ENCODE results near the gene SNRPD3. TPM values are rescaled to one million over a fixed set of nuclear protein-coding genes. Genes with fewer than 3 reads are reported as not detected.

Gene SNRPD3
- total RNA-seq, 2 experiments from 2014 or later = 158 to 166 TPM

DNA sequence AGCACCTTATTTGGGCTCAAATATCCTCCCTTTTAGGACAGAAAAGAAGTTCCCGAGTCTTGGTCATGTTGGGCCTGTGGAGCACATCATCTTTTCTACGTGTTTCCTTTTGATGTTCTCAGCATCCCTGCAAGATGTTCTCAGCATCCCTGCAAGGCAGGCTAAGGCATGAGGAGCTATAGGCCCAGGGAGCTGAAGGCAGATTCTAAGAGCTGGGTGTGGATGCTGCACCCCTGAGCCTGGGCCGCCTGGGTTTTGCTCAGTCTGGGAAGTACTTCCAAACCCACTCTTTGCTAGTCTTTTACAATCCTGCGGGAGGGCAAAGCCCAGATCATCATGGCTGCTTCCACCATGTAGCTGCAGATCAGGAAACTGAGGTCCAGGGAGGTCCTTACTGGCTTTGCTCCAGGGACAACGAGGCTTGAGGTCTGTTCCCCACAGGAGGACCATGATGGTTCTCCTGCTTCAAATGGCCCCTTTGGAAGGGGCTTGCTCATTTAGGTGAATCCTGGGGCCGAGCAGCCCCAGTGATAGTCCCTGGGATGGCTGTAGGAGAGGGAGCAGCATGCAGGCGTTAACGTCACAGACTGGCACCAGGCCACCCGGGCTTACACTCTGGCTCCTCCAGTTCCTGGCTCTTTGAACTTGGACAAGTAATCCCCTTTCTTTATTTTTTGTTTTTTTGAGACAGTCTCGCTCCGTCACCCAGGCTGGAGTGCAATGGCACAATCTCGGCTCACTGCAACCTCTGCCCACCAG is 26.4 kb downstream of the SNRPD3 start:
- Mint-ChIP-seq H3K4me1 (ENCODE audit: low read depth) (no peaks in the 10 kb centered on the region), H3K9me3 (no peaks in the 10 kb centered on the region), H3K4me3 (no peak overlapping the region), H3K27me3 (ENCODE audit: low read depth) (no peaks in the 10 kb centered on the region), H3K27ac (no peak overlapping the region), H3K36me3 (ENCODE audit: low read depth) (no peaks in the 10 kb centered on the region)
- no peak for DNase-seq
- intact Hi-C loops (cut with micrococcal nuclease) = no loop called here
- CTCF ChIA-PET = no interaction called here

GRCh38 chr22:24583221-24584165 is 27.7 kb downstream of the SNRPD3 start:
- no peak overlapping the region for H3K27ac Mint-ChIP-seq
- no peaks in the 10 kb centered on the region for H3K36me3 Mint-ChIP-seq (ENCODE audit: low read depth)
- intact Hi-C loops (cut with micrococcal nuclease) = no loop called here
- CTCF ChIA-PET = no interaction called here
- DNase-seq = no peak
- no peak overlapping the region for H3K4me3 Mint-ChIP-seq
- H3K27me3 Mint-ChIP-seq (ENCODE audit: low read depth) = no peaks in the 10 kb centered on the region
- no peaks in the 10 kb centered on the region for H3K9me3 Mint-ChIP-seq
- no peaks in the 10 kb centered on the region for H3K4me1 Mint-ChIP-seq (ENCODE audit: low read depth)

- intact Hi-C loops (cut with micrococcal nuclease) = no loop called here
- Mint-ChIP-seq H3K4me3 (no peak overlapping the region), H3K36me3 (ENCODE audit: low read depth) (no peaks in the 10 kb centered on the region), H3K4me1 (ENCODE audit: low read depth) (no peaks in the 10 kb centered on the region), H3K27ac (no peak overlapping the region), H3K27me3 (ENCODE audit: low read depth) (no peaks in the 10 kb centered on the region), H3K9me3 (no peaks in the 10 kb centered on the region)
- no peak for DNase-seq
- CTCF ChIA-PET = no interaction called here
Measured at GRCh38 chr22:24584166-24584790, 28.5 kb downstream of the SNRPD3 start.

DNA sequence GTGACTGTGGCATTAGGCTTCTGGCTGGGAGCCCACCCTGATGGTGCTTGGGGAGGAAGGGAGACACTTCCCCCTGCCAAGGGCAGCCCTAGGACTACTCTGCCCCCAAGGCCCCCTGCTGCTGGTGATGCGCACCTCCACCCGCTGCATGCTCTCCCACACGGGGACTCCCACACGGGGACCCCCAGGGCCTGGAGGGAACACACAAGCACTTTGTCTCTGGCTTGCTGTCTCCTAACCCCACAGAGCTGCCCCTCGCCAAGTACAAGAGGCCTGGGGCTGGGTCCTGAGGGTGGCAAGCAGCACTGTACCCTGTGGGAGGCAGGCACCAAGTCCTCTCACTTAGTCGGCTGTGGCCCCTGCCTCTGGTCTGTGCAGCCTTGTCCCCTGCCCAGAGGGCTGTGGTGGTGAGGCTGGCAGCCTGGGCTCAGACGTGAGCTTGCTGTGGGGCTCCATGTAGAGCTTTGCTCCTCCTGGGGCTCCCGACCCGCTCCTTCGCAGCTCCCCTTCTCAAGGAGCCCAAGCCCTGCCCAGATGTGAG is 29.1 kb downstream of the SNRPD3 start:
- no peaks in the 10 kb centered on the region for H3K4me1 Mint-ChIP-seq (ENCODE audit: low read depth)
- intact Hi-C loops (cut with micrococcal nuclease) = no loop called here
- H3K9me3 Mint-ChIP-seq = no peaks in the 10 kb centered on the region
- H3K27me3 Mint-ChIP-seq (ENCODE audit: low read depth) = no peaks in the 10 kb centered on the region
- H3K4me3 Mint-ChIP-seq = no peak overlapping the region
- no peak overlapping the region for H3K27ac Mint-ChIP-seq
- no peaks in the 10 kb centered on the region for H3K36me3 Mint-ChIP-seq (ENCODE audit: low read depth)
- CTCF ChIA-PET = no interaction called here
- no peak for DNase-seq

DNA sequence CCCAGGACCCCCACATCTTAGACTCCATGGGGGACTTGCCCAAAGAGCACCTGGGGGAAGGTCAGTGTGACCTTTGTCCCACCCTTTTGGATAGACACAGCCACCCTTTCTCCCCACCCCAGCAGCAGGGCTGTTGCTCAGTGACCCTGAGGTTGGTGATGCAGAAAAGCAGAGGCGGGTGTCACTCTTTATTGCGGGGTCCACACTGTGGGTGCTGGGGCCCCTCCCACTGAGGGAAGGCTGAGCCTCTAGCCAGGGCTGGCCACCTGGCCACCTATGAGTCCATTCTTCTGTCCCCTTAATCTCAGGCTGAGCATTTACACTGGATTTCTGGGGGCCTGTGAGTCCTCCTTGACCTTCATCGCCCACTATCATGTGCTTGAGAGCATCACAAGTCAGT is 29.7 kb downstream of the SNRPD3 start:
- CTCF ChIA-PET = no interaction called here
- H3K9me3 Mint-ChIP-seq = no peaks in the 10 kb centered on the region

DNA sequence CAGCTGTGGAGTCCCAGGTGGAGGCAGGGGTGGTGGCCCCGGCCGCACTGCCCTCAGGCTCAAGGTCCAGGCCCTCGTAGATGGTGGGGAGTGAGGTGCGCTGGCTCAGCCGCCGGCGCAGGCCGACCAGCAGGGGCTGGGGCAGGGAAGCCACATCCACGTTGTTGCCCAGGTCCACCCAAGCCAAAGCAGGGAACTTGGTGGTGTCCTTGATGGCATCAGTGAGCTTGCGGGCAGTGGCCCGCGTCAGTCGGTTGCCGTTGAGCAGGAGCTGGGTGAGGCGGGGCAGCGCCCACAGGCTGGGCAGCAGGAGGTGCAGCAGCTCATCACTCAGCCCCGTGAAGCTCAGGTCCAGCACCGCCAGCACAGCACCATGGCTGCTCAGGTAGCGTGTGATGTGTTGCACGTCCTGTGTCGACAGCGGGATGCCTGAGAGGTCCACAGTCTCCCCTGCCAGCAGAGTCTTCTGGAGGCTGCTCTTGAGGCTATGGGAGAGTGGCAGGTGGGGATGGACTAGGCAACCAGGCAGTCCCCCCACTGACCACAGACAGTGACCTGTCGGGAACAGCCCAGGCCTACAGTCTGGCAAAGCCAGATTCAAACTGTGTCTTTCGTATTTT is 30.2 kb downstream of the SNRPD3 start:
- Mint-ChIP-seq H3K36me3 (ENCODE audit: low read depth) (no peaks in the 10 kb centered on the region), H3K27me3 (ENCODE audit: low read depth) (peaks cover 4% of the 10 kb centered on the region), H3K27ac (no peak overlapping the region), H3K4me3 (no peak overlapping the region), H3K9me3 (no peaks in the 10 kb centered on the region), H3K4me1 (ENCODE audit: low read depth) (no peaks in the 10 kb centered on the region)
- intact Hi-C loops (cut with micrococcal nuclease) = no loop called here
- DNase-seq = no peak
- CTCF ChIA-PET = no interaction called here

More for the DNA sequence above, 29.7 kb downstream of the SNRPD3 start:
- no peaks in the 10 kb centered on the region for H3K36me3 Mint-ChIP-seq (ENCODE audit: low read depth)
- no peak overlapping the region for H3K27ac Mint-ChIP-seq
- peaks cover under 1% of the 10 kb centered on the region for H3K27me3 Mint-ChIP-seq (ENCODE audit: low read depth)
- H3K4me3 Mint-ChIP-seq = no peak overlapping the region
- DNase-seq = no peak
- intact Hi-C loops (cut with micrococcal nuclease) = no loop called here
- no peaks in the 10 kb centered on the region for H3K4me1 Mint-ChIP-seq (ENCODE audit: low read depth)

- H3K4me1 Mint-ChIP-seq (ENCODE audit: low read depth) = peaks cover 2% of the 10 kb centered on the region
- no peak for DNase-seq
- H3K9me3 Mint-ChIP-seq = no peaks in the 10 kb centered on the region
- H3K36me3 Mint-ChIP-seq (ENCODE audit: low read depth) = no peaks in the 10 kb centered on the region
- intact Hi-C loops (cut with micrococcal nuclease) = no loop called here
- H3K4me3 Mint-ChIP-seq = no peak overlapping the region
- peaks cover 10% of the 10 kb centered on the region for H3K27me3 Mint-ChIP-seq (ENCODE audit: low read depth)
- H3K27ac Mint-ChIP-seq = no peak overlapping the region
- CTCF ChIA-PET = no interaction called here
Measured at GRCh38 chr22:24587251-24587650, 31.5 kb downstream of the SNRPD3 start.

DNA sequence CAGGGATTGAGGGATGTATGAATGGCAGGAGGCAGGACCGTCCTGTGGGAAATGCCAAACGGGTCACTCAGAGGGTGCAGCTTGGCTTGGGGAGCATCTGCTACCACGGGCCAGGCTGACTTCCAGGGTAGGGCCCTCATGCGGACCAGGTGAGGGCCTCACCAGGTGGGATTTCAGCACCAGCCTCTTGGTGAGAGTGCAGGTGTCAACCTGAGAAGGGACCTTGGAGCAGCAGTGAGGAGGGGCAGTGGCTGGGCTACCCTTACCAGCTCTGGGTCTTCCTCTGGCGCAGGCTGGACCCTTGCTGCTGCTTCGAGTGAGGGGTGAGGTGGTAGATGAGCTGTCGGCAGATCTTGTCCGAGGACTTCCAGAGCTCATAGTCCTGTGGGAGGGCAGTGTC is 32.1 kb downstream of the SNRPD3 start:
- no peak overlapping the region for H3K4me3 Mint-ChIP-seq
- intact Hi-C loops (cut with micrococcal nuclease) = no loop called here
- CTCF ChIA-PET = no interaction called here
- H3K4me1 Mint-ChIP-seq (ENCODE audit: low read depth) = peaks cover 4% of the 10 kb centered on the region
- no peak for DNase-seq
- H3K9me3 Mint-ChIP-seq = no peaks in the 10 kb centered on the region
- H3K27ac Mint-ChIP-seq = no peak overlapping the region
- H3K27me3 Mint-ChIP-seq (ENCODE audit: low read depth) = peaks cover 13% of the 10 kb centered on the region
- H3K36me3 Mint-ChIP-seq (ENCODE audit: low read depth) = no peaks in the 10 kb centered on the region

DNA sequence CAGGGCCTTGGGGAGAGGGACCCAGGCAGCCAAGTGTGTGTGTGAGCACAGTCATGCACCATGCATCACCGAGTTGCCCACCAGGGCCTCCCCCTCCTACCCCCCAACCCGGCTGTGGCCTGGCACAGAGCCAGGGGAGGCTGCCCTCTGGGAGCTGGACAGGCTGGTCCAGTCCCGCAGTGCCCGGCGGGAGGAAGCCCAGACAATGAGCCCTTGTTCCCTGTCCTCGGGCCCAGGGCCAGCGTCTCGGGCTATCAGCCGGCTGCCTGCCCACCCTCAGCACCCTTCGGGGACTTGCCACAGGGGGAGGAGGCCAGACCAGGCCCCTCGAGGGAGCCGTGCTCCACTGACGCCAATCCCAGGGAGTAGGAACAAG is 32.6 kb downstream of the SNRPD3 start:
- intact Hi-C loops (cut with micrococcal nuclease) = no loop called here
- no peak for DNase-seq
- no peaks in the 10 kb centered on the region for H3K9me3 Mint-ChIP-seq
- peaks cover 13% of the 10 kb centered on the region for H3K27me3 Mint-ChIP-seq (ENCODE audit: low read depth)
- H3K36me3 Mint-ChIP-seq (ENCODE audit: low read depth) = no peaks in the 10 kb centered on the region
- no peak overlapping the region for H3K4me3 Mint-ChIP-seq
- H3K4me1 Mint-ChIP-seq (ENCODE audit: low read depth) = peaks cover 4% of the 10 kb centered on the region
- no peak overlapping the region for H3K27ac Mint-ChIP-seq
- CTCF ChIA-PET = no interaction called here

GRCh38 chr22:24588757-24589481 is 33.1 kb downstream of the SNRPD3 start:
- H3K4me3 Mint-ChIP-seq = no peak overlapping the region
- DNase-seq = no peak

DNA sequence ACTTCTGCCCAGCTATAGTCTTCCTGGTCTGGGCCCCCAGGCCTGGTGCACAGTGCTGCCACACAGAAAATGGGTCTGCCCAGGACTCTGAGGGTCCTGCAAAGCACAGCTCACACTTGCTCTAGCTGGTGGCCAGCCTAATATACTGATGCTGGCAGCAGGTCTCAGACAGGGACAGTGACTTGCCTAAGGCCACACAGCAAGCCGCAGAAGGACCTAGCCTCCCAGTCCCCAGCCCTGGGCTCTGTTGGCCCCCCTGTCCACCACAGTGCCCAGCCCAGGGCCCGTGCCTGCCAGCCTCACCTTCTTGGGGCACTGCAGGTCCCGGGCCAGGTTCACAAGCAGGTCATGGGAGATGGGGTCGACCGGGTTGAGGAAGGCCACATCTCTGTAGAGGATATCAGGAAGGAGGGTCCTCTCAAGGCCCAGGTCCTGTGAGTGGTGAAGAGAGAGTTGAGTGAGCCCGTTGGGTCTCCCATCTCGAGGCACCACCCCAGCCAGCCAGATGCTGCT is 33.8 kb downstream of the SNRPD3 start:
- Mint-ChIP-seq H3K36me3 (ENCODE audit: low read depth) (no peaks in the 10 kb centered on the region), H3K27ac (no peak overlapping the region), H3K4me1 (ENCODE audit: low read depth) (peaks cover 4% of the 10 kb centered on the region), H3K9me3 (no peaks in the 10 kb centered on the region), H3K27me3 (ENCODE audit: low read depth) (peaks cover 13% of the 10 kb centered on the region), H3K4me3 (no peak overlapping the region)
- no peak for DNase-seq
- CTCF ChIA-PET = no interaction called here
- intact Hi-C loops (cut with micrococcal nuclease) = no loop called here

More at GRCh38 chr22:24588757-24589481, 33.1 kb downstream of the SNRPD3 start:
- Mint-ChIP-seq H3K36me3 (ENCODE audit: low read depth) (no peaks in the 10 kb centered on the region), H3K9me3 (no peaks in the 10 kb centered on the region), H3K27me3 (ENCODE audit: low read depth) (peaks cover 13% of the 10 kb centered on the region), H3K27ac (no peak overlapping the region), H3K4me1 (ENCODE audit: low read depth) (peaks cover 4% of the 10 kb centered on the region)
- intact Hi-C loops (cut with micrococcal nuclease) = no loop called here
- CTCF ChIA-PET = no interaction called here
